Lower leg skin (tissue), 4 donors: Measurements from ENCODE around the gene TMIGD3. TPM values are rescaled to one million over a fixed set of nuclear protein-coding genes. Genes with fewer than 3 reads are reported as not detected.

Experiments used
- DNase-seq, 2 donors: peaks; one replicate each; pipeline ENCODE4 v3.0.0-alpha.2; 2019; ENCODE audit warnings: low spot score in 2 of 2
- H3K4me3 ChIP-seq: fragments of 200-600 bp; sonication (generic); 2 replicates; pipeline ENCODE4 v1.5.1; 2017; ENCODE audit warnings: mild to moderate bottlenecking, low read depth; ENCODE audit not compliant: poor library complexity, severe bottlenecking
- CTCF ChIP-seq, 3 donors: fragments of 450-650 bp; IDR thresholded peaks; one replicate each; pipeline ENCODE4 v1.5.1; 2016; ENCODE audit warnings: antibody characterized with exemption in 3 of 3, mild to moderate bottlenecking in 3 of 3, moderate library complexity in 2 of 3
- POLR2A ChIP-seq, 2 donors: fragments of 450-650 bp; IDR thresholded peaks; one replicate each; pipeline ENCODE4 v1.6.1; 2016 to 2017; ENCODE audit warnings: antibody characterized with exemption in 2 of 2, mild to moderate bottlenecking in 1 of 2, moderate library complexity in 1 of 2
- WGBS, 2 donors: methylation state at CpG; one replicate each; pipeline ENCODE4 v1.1.5; 2018; 5-methylcytosine and 5-hydroxymethylcytosine counted together
- intact Hi-C: fragments of 100-400 bp; cut with DNase I; formaldehyde crosslinking; loops from one replicate; pipeline ENCODE4 v1.15.0; 2023; ENCODE audit warnings: low total_unique reads
- total RNA-seq, 4 donors: library from RNA; depleted of rRNA; stranded (reverse); fragments of >200 nt; gene quantifications; one replicate each; pipeline ENCODE4 v1.1.0, GENCODE V29; 2016

TMIGD3 gene
- total RNA-seq, 4 donors from 2014 or later = 0.54 to 1.2 (median 0.68) TPM; not detected in 1

- intact Hi-C loops = no loop called here
- TF ChIP-seq CTCF (IDR thresholded peaks at IDR 0.05) = no peak
- TF ChIP-seq POLR2A (IDR thresholded peaks at IDR 0.05) = no peak
- WGBS, 2 donors = 92 to 97% methylated on average over 1 of the region's 1 CpG
- no peak overlapping the region for H3K4me3 ChIP-seq
- no peak for DNase-seq
Observed at GRCh38 chr1:111517469-111518225, 14.2 kb upstream of the TMIGD3 start.

- WGBS, 2 donors = 20 to 25% methylated on average over 12 to 13 of the region's 13 CpGs
- peak in 1 of 2 donors; percentile 39 for DNase-seq
- H3K4me3 ChIP-seq = no peak overlapping the region
- no peak for TF ChIP-seq POLR2A (IDR thresholded peaks at IDR 0.05)
- no peak for TF ChIP-seq CTCF (IDR thresholded peaks at IDR 0.05)
- intact Hi-C loops = no loop called here
Observed at GRCh38 chr1:111516005-111516535, 12.6 kb upstream of the TMIGD3 start.

GRCh38 chr1:111515291-111516004 lies 12.0 kb upstream of the TMIGD3 start:
- 24 to 51% methylated on average over 10 to 38 of the region's 40 CpGs for WGBS, 2 donors
- intact Hi-C loops = no loop called here
- peak in 1 of 2 donors; percentile 91 for DNase-seq
- TF ChIP-seq POLR2A (IDR thresholded peaks at IDR 0.05) = no peak
- TF ChIP-seq CTCF (IDR thresholded peaks at IDR 0.05) = no peak
- H3K4me3 ChIP-seq = no peak overlapping the region

GRCh38 chr1:111513410-111514020 lies 10.1 kb upstream of the TMIGD3 start:
- TF ChIP-seq CTCF (IDR thresholded peaks at IDR 0.05) (no peak), POLR2A (IDR thresholded peaks at IDR 0.05) (no peak)
- WGBS, 2 donors = 56 to 70% methylated on average over 8 of the region's 8 CpGs
- intact Hi-C loops = no loop called here
- no peak for DNase-seq
- no peak overlapping the region for H3K4me3 ChIP-seq

GRCh38 chr1:111512931-111513330 lies 9.5 kb upstream of the TMIGD3 start:
- WGBS, 2 donors = 74 to 95% methylated on average over 3 of the region's 3 CpGs
- TF ChIP-seq CTCF (IDR thresholded peaks at IDR 0.05) (no peak), POLR2A (IDR thresholded peaks at IDR 0.05) (no peak)
- no peak overlapping the region for H3K4me3 ChIP-seq
- DNase-seq = no peak
- intact Hi-C loops = no loop called here
